OCI-LY3 (cell line): ENCODE results near the gene CDON.
"Not testable (repeated sequence)": the region's sequence is repeated elsewhere in the genome, so short reads cannot be mapped to it uniquely, and the experiment has no call there.

Experiments
- H2AFZ ChIP-seq: fragments of 200-600, 300-600 bp; shearing (Covaris generic); 2 replicates; pipeline ENCODE4 v1.6.0; 2014; ENCODE audit warnings: antibody characterized with exemption, low read depth, low read length
- H3K27ac ChIP-seq: fragments of 200-600, 300-600 bp; sonication (generic); 2 replicates; pipeline ENCODE4 v1.5.1; 2014; ENCODE audit warnings: mild to moderate bottlenecking, low read length, moderate library complexity, mixed read lengths
- H3K27me3 ChIP-seq: fragments of 200-600, 300-600 bp; sonication (generic); 2 replicates; pipeline ENCODE4 v1.6.1; 2014; ENCODE audit warnings: low read depth, low read length, mixed read lengths
- H3K36me3 ChIP-seq: fragments of 200-600, 300-600 bp; sonication (generic); replicated peaks from 2 replicates; pipeline ENCODE3; 2014; ENCODE audit warnings: low read depth, low read length, mixed read lengths
- H3K4me1 ChIP-seq: fragments of 300-600, 200-600 bp; sonication (generic); 2 replicates; pipeline ENCODE4 v1.6.1; 2014; ENCODE audit warnings: low read length, mixed read lengths
- H3K4me2 ChIP-seq: fragments of 200-600, 300-600 bp; sonication (generic); 2 replicates; pipeline ENCODE4 v1.6.1; 2014; ENCODE audit warnings: low read length, mixed read lengths
- H3K4me3 ChIP-seq: fragments of 300-600, 200-600 bp; sonication (generic); 2 replicates; pipeline ENCODE4 v1.5.1; 2014; ENCODE audit warnings: antibody characterized with exemption, mild to moderate bottlenecking, low read length, moderate library complexity
- H3K79me2 ChIP-seq: fragments of 300-600, 200-600 bp; shearing (Covaris generic); 2 replicates; pipeline ENCODE4 v1.6.1; 2014; ENCODE audit warnings: mild to moderate bottlenecking, low read length, mixed read lengths
- H3K9ac ChIP-seq: fragments of 300-600, 200-600 bp; shearing (Covaris generic); 2 replicates; pipeline ENCODE4 v1.6.0; 2014; ENCODE audit warnings: mild to moderate bottlenecking, low read length, moderate library complexity
- H3K9me3 ChIP-seq: fragments of 200-600, 300-600 bp; shearing (Covaris generic); 2 replicates; pipeline ENCODE4 v1.6.1; 2014; ENCODE audit warnings: low read length, mixed read lengths; ENCODE audit not compliant: insufficient read depth
- H4K20me1 ChIP-seq: fragments of 200-600, 300-600 bp; sonication (generic); 2 replicates; pipeline ENCODE4 v1.6.1; 2016; ENCODE audit warnings: low read length, mixed read lengths; ENCODE audit not compliant: insufficient read depth
- EZH2phosphoT487 ChIP-seq: fragments of 200-600 bp; shearing (Covaris generic); IDR thresholded peaks from 2 replicates; pipeline ENCODE4 v1.6.1; 2018; ENCODE audit warnings: antibody characterized with exemption, mixed run types, low read depth
- TF ChIP-seq, protein P1 (sequence below): fragments of 200-600, 300-600 bp; sonication (generic); IDR thresholded peaks from 2 replicates; pipeline ENCODE4 v1.5.1; 2014; ENCODE audit warnings: antibody characterized with exemption, low read length, low read depth

The CDON gene

GRCh38 chr11:126029805-126030204 is 32.9 kb downstream of the CDON start:
- H4K20me1 ChIP-seq, result no peaks in the 10 kb centered on the region
- TF ChIP-seq, protein P1, sequence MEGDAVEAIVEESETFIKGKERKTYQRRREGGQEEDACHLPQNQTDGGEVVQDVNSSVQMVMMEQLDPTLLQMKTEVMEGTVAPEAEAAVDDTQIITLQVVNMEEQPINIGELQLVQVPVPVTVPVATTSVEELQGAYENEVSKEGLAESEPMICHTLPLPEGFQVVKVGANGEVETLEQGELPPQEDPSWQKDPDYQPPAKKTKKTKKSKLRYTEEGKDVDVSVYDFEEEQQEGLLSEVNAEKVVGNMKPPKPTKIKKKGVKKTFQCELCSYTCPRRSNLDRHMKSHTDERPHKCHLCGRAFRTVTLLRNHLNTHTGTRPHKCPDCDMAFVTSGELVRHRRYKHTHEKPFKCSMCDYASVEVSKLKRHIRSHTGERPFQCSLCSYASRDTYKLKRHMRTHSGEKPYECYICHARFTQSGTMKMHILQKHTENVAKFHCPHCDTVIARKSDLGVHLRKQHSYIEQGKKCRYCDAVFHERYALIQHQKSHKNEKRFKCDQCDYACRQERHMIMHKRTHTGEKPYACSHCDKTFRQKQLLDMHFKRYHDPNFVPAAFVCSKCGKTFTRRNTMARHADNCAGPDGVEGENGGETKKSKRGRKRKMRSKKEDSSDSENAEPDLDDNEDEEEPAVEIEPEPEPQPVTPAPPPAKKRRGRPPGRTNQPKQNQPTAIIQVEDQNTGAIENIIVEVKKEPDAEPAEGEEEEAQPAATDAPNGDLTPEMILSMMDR, result no peak
- TF ChIP-seq EZH2phosphoT487, result no peak

DNA sequence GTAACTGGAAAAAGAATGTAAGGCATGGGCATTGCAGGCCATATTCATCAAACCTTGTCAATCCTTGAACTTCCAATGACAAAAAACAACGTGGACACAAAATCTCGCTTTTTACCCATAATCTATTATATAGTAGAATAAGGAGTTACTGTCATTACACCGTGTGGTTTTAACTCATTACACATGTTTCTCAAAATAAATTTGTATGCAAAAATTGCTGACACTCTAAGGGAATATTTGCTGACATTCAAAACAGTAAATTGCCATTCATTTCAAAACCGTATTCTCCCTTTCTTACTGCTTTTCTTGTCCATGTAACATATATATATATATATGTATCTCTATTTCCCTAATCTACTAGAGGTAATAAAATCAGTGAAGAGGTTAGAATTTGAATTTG is 33.4 kb downstream of the CDON start:
- H4K20me1 ChIP-seq, result no peaks in the 10 kb centered on the region
- H3K4me3 ChIP-seq, result no peak overlapping the region
- H3K4me2 ChIP-seq, result no peak overlapping the region
- H3K79me2 ChIP-seq, result no peaks in the 10 kb centered on the region
- H2AFZ ChIP-seq, result no peak overlapping the region
- H3K27me3 ChIP-seq, result peaks cover 33% of the 10 kb centered on the region
- H3K27ac ChIP-seq, result no peak overlapping the region
- H3K9me3 ChIP-seq, result no peaks in the 10 kb centered on the region
- H3K36me3 ChIP-seq, result no peaks in the 10 kb centered on the region
- TF ChIP-seq EZH2phosphoT487, result no peak
- TF ChIP-seq, protein P1, result no peak
- H3K4me1 ChIP-seq, result no peaks in the 10 kb centered on the region
- no peak overlapping the region for H3K9ac ChIP-seq

More at GRCh38 chr11:126029805-126030204, 32.9 kb downstream of the CDON start:
- no peaks in the 10 kb centered on the region for H3K79me2 ChIP-seq
- H3K4me2 ChIP-seq, result no peak overlapping the region
- H2AFZ ChIP-seq, result no peak overlapping the region
- no peak overlapping the region for H3K27ac ChIP-seq
- H3K9ac ChIP-seq, result no peak overlapping the region
- H3K4me3 ChIP-seq, result no peak overlapping the region
- H3K9me3 ChIP-seq, result no peaks in the 10 kb centered on the region
- H3K36me3 ChIP-seq, result no peaks in the 10 kb centered on the region
- peaks cover 33% of the 10 kb centered on the region for H3K27me3 ChIP-seq
- no peaks in the 10 kb centered on the region for H3K4me1 ChIP-seq

DNA sequence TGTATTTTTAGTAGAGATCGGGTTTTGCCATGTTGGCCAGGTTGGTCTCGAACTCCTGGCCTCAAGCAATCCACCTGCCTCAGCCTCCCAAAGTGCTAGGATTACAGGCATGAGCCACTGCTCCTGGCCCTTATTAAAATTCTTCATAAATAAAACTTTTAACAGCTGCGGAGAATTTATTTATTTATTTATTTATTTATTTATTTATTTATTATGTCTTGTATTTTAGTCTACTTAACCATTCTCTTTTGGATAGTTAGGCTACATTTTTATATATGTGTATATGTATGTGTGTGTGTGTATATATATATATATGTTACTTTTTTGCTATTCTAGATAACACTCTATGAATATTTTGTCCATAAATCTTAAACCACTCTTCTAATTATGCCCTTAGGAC is 34.1 kb downstream of the CDON start:
- H3K79me2 ChIP-seq, H3K27ac ChIP-seq, H3K9ac ChIP-seq, H3K36me3 ChIP-seq, H3K4me2 ChIP-seq, H3K4me3 ChIP-seq, H3K9me3 ChIP-seq, H2AFZ ChIP-seq, H3K4me1 ChIP-seq, H4K20me1 ChIP-seq: not testable (repeated sequence)
- peaks cover 33% of the 10 kb centered on the region for H3K27me3 ChIP-seq

DNA sequence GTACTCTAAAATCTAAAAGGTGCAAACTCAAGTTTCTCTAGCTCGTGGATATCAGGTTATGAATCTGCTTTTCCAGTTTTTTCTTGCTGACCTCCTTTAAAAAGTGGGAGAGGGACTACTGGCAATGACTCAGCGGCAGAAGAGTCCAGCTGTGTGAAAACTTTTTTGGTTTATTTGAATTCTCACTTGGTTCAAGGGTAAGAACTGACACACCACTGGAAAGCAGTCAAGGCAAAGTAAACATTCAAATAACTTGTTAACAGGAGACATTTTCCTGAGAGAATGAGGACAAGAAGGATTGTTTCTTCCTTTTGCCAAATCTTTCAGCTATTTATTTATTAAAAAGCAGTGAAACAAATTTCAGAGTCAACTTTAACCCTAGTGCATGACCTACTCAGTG is 36.1 kb downstream of the CDON start:
- no peaks in the 10 kb centered on the region for H3K79me2 ChIP-seq
- H3K27ac ChIP-seq, result no peak overlapping the region
- H2AFZ ChIP-seq, result no peak overlapping the region
- peaks cover 28% of the 10 kb centered on the region for H3K27me3 ChIP-seq
- H3K4me1 ChIP-seq, result no peaks in the 10 kb centered on the region
- no peaks in the 10 kb centered on the region for H3K9me3 ChIP-seq
- TF ChIP-seq, protein P1, result no peak
- no peak overlapping the region for H3K4me2 ChIP-seq
- no peaks in the 10 kb centered on the region for H3K36me3 ChIP-seq
- H3K9ac ChIP-seq, result no peak overlapping the region
- H4K20me1 ChIP-seq, result no peaks in the 10 kb centered on the region
- no peak overlapping the region for H3K4me3 ChIP-seq

GRCh38 chr11:126025822-126026221 is 36.8 kb downstream of the CDON start:
- Histone ChIP-seq H4K20me1 (no peaks in the 10 kb centered on the region), H3K4me2 (no peak overlapping the region), H3K9ac (no peak overlapping the region), H3K79me2 (no peaks in the 10 kb centered on the region), H3K27ac (no peak overlapping the region), H2AFZ (no peak overlapping the region), H3K4me3 (no peak overlapping the region), H3K9me3 (no peaks in the 10 kb centered on the region), H3K27me3 (peaks cover 21% of the 10 kb centered on the region), H3K36me3 (no peaks in the 10 kb centered on the region), H3K4me1 (no peaks in the 10 kb centered on the region)
- TF ChIP-seq EZH2phosphoT487, result no peak
- TF ChIP-seq, protein P1, result no peak
